Breast epithelium (tissue), 3 donors: ENCODE measurements around the gene FRMD5.

Source experiments
- POLR2A ChIP-seq: fragments of 450-650 bp; IDR thresholded peaks from one replicate; pipeline ENCODE4 v1.6.1; 2016; ENCODE audit warnings: antibody characterized with exemption, mild to moderate bottlenecking, moderate library complexity
- POLR2AphosphoS5 ChIP-seq, 3 donors: sonication (generic); formaldehyde crosslinking; IDR thresholded peaks; one replicate each; pipeline ENCODE4 v1.6.1; 2017; ENCODE audit warnings: antibody characterized with exemption in 3 of 3
- TF ChIP-seq, protein P1 (sequence below), 3 donors: fragments of 450-650 bp; IDR thresholded peaks; one replicate each; pipeline ENCODE4 v1.5.1; 2016 to 2017; ENCODE audit warnings: antibody characterized with exemption in 3 of 3, mild to moderate bottlenecking in 3 of 3, moderate library complexity in 3 of 3

DNA sequence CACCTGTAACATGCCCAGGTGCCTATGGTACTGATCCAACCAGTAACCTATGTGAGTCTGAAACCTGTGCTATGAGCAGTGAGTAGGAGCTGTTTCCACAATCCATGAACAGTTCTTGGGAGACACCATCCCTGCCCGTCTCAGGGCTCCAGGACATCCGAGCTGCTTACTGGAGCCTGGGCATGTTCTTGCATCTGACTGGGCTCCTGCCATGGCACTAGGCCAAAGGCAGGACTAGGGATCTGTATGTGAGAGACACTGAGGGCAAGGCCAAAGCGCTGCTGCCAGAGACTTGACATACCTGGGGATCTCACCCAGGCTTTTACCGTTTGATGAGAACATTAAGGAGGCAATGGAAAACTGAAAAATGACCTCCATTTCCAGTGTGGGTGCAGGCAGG lies 308.5 kb downstream of the FRMD5 start:
- TF ChIP-seq, protein P1, sequence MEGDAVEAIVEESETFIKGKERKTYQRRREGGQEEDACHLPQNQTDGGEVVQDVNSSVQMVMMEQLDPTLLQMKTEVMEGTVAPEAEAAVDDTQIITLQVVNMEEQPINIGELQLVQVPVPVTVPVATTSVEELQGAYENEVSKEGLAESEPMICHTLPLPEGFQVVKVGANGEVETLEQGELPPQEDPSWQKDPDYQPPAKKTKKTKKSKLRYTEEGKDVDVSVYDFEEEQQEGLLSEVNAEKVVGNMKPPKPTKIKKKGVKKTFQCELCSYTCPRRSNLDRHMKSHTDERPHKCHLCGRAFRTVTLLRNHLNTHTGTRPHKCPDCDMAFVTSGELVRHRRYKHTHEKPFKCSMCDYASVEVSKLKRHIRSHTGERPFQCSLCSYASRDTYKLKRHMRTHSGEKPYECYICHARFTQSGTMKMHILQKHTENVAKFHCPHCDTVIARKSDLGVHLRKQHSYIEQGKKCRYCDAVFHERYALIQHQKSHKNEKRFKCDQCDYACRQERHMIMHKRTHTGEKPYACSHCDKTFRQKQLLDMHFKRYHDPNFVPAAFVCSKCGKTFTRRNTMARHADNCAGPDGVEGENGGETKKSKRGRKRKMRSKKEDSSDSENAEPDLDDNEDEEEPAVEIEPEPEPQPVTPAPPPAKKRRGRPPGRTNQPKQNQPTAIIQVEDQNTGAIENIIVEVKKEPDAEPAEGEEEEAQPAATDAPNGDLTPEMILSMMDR (IDR thresholded peaks at IDR 0.05), result no peak
- TF ChIP-seq POLR2A, result no peak
- no peak for TF ChIP-seq POLR2AphosphoS5 (IDR thresholded peaks at IDR 0.05)
